ENCODE data around the gene RRH.
"Not testable (repeated sequence)": the region's sequence is repeated elsewhere in the genome, so short reads cannot be mapped to it uniquely, and the experiment has no call there.

RRH gene

GRCh38 chr4:109850601-109851000 is 22.8 kb downstream of the RRH start:
- POLR2A ChIA-PET = no interaction called here
- CTCF ChIA-PET = interaction anchor here (1.8 kb wide), 1 partner anchor 19 kb away, joined by 4 read pairs; no protein-coding TSS in a partner anchor
- no peak for DNase-seq (ENCODE audit: extremely low spot score)
- TF ChIP-seq, protein P1, sequence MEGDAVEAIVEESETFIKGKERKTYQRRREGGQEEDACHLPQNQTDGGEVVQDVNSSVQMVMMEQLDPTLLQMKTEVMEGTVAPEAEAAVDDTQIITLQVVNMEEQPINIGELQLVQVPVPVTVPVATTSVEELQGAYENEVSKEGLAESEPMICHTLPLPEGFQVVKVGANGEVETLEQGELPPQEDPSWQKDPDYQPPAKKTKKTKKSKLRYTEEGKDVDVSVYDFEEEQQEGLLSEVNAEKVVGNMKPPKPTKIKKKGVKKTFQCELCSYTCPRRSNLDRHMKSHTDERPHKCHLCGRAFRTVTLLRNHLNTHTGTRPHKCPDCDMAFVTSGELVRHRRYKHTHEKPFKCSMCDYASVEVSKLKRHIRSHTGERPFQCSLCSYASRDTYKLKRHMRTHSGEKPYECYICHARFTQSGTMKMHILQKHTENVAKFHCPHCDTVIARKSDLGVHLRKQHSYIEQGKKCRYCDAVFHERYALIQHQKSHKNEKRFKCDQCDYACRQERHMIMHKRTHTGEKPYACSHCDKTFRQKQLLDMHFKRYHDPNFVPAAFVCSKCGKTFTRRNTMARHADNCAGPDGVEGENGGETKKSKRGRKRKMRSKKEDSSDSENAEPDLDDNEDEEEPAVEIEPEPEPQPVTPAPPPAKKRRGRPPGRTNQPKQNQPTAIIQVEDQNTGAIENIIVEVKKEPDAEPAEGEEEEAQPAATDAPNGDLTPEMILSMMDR (IDR thresholded peaks at IDR 0.05; ENCODE audit: control extremely low read depth, extremely low read depth, low read depth, missing control alignments) = no peak

DNA sequence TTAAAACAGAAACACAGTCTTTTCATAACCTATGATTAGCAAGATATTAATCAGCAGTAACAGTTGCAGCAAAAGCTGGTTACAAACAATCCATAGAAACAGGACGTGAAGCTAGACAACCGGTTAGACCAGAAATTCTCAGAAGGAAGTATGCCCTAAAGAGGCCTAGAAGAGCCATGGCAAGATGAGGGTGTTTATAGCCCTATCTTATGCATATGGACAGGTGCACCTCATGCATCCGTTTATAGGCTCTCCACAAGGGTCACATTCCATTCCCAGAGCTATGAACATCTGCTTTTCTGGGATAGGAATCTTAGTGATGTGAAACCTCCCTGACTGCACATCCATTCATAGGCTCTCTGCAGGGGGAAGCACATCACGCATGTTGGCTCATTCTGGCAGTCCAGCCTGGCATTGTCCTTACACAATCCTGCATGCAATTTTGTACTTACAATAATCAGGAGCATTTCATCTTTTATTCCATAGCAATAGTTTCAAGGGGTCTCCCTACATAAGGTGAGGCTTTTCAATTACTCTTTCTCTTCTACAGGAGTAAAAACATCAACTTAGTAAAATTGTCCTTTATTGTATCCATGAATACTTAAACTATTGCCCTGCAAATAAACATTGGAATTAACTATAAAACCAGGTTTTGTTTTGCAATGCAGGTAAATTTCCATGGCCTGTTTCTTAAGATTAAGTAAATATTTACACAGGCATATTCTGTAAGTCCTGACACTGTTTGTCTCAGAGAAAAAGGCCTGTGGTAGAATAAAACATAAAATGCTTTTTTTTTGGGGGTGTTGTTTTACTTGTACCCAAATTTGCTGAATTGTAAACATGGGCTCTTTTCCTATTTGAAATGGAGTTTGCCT is 31.9 kb downstream of the RRH start:
- POLR2A ChIA-PET; DNase-seq (ENCODE audit: extremely low spot score): not testable (repeated sequence)
- CTCF ChIA-PET = interaction anchor here (1.4 kb wide), 1 partner anchor 11 kb away, joined by 4 read pairs; no protein-coding TSS in a partner anchor

DNA sequence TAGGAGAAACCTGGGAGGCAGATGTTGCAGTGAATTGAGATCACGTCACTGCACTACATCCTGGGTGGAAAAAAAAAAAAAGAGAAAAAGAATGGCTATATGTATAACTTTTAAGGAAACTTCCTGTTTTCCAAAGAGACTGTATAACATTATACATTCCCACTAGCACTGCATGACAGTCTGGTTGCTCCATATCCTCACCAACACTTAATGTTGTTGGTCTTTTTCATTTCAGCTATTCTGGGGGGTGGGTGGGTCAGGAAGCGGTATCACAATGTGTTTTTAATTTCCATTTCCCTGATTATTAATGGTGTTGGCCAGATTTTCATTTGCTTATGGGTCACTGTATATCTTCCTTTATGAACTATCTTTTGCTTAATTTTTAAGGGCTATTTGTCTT is 33.5 kb downstream of the RRH start:
- POLR2A ChIA-PET = no interaction called here
- CTCF ChIA-PET = interaction anchor here (0.8 kb wide), 1 partner anchor 13 kb away, joined by 3 read pairs; no protein-coding TSS in a partner anchor
- TF ChIP-seq, protein P1 (IDR thresholded peaks at IDR 0.05; ENCODE audit: control extremely low read depth, extremely low read depth, low read depth, missing control alignments) = no peak
- no peak for DNase-seq (ENCODE audit: extremely low spot score)

- CTCF ChIA-PET = interaction anchor here (0.7 to 0.8 kb wide), 2 partner anchors 12 kb away, joined by 3 read pairs; no protein-coding TSS in a partner anchor
- DNase-seq (ENCODE audit: extremely low spot score) = no peak
- POLR2A ChIA-PET = no interaction called here
- TF ChIP-seq, protein P1 (IDR thresholded peaks at IDR 0.05; ENCODE audit: control extremely low read depth, extremely low read depth, low read depth, missing control alignments) = no peak
These were observed 34.2 kb downstream of the RRH start for GRCh38 chr4:109861916-109862511.

DNA sequence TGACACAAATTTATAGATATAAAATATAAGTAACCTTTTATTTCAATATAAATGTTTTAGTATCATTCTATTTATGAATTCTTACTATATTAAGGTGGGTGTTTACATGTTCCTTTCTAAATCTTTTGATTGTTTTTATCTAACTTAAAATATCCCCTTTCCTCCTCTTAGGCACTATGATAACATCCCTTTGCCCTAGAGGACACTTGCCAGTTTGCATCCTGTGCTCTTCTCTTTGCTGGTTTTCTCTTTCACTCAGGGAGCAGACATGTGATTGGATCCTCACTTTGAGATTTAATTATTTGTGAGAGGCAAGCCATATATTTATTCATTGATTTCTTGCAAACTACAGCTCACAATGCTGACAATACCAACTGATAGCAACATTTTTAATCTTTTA is 36.4 kb downstream of the RRH start:
- DNase-seq (ENCODE audit: extremely low spot score) = no peak
- TF ChIP-seq, protein P1 (IDR thresholded peaks at IDR 0.05; ENCODE audit: control extremely low read depth, extremely low read depth, low read depth, missing control alignments) = no peak
- POLR2A ChIA-PET = no interaction called here
- CTCF ChIA-PET = no interaction called here

- no peak for DNase-seq (ENCODE audit: extremely low spot score)
- ChIA-PET POLR2A (no interaction called here), CTCF (interaction anchor here (1.3 kb wide), 1 partner anchor 19 kb away, joined by 4 read pairs; no protein-coding TSS in a partner anchor)
- TF ChIP-seq, protein P1 (IDR thresholded peaks at IDR 0.05; ENCODE audit: control extremely low read depth, extremely low read depth, low read depth, missing control alignments) = no peak
These were observed 42.3 kb downstream of the RRH start for GRCh38 chr4:109870061-109870460.

GRCh38 chr4:109872065-109872464 is 44.3 kb downstream of the RRH start:
- no peak for DNase-seq (ENCODE audit: extremely low spot score)
- ChIA-PET POLR2A (no interaction called here), CTCF (no interaction called here)
- TF ChIP-seq, protein P1 (IDR thresholded peaks at IDR 0.05; ENCODE audit: control extremely low read depth, extremely low read depth, low read depth, missing control alignments) = no peak
